NT2/D1 (cell line): ENCODE data around the gene DPY19L3.

Experiments
- YY1 ChIP-seq: IDR thresholded peaks from 2 replicates; pipeline ENCODE4 v1.6.1; 2011; ENCODE audit not compliant: insufficient read length, insufficient read depth
- ZNF274 ChIP-seq: IDR thresholded peaks from 2 replicates; pipeline ENCODE4 v1.6.1; 2011; ENCODE audit warnings: mild to moderate bottlenecking, low read depth, low read length

GRCh38 chr19:32427536-32427935 is 22.0 kb downstream of the DPY19L3 start:
- TF ChIP-seq YY1 (no peak), ZNF274 (no peak)
